SK-N-SH treated with all-trans-retinoic acid at 6 μM for 48 hours (cell line): ENCODE results near the gene SGCA.
A peak's percentile ranks its signal among the peaks of the same experiment; 100 is the strongest.

ENCODE experiments used
- ATAC-seq: fragments of 200-7000 bp; cut with Tn5 transposase; 3 replicates; pipeline ENCODE4 v1.9.1; 2020; ENCODE audit warnings: mild to moderate bottlenecking, moderate library complexity
- ARNTL ChIP-seq: fragments of 450-650 bp; formaldehyde crosslinking; IDR thresholded peaks from 2 replicates; pipeline ENCODE4 v1.5.0; 2020; ENCODE audit warnings: low read depth, mild to moderate bottlenecking, moderate library complexity, borderline replicate concordance
- BACH2 ChIP-seq: fragments of 250-450 bp; sonication (Bioruptor Pico); IDR thresholded peaks from 2 replicates; pipeline ENCODE4 v1.9.0; 2021; ENCODE audit warnings: mild to moderate bottlenecking, borderline replicate concordance
- CREB5 ChIP-seq: fragments of 250-450 bp; sonication (Bioruptor Pico); IDR thresholded peaks from 2 replicates; pipeline ENCODE4 v1.5.1; 2020; ENCODE audit warnings: low read depth, mild to moderate bottlenecking, moderate library complexity
- CSDC2 ChIP-seq: fragments of 250-450 bp; sonication (Bioruptor Pico); IDR thresholded peaks from 2 replicates; pipeline ENCODE4 v1.5.0; 2020; ENCODE audit warnings: mild to moderate bottlenecking, moderate library complexity
- CSRNP3 ChIP-seq: fragments of 250-450 bp; sonication (Bioruptor Pico); IDR thresholded peaks from 2 replicates; pipeline ENCODE4 v1.5.1; 2021; ENCODE audit warnings: mild to moderate bottlenecking, moderate library complexity
- ESRRG ChIP-seq: fragments of 250-450 bp; sonication (Bioruptor Pico); IDR thresholded peaks from 2 replicates; pipeline ENCODE4 v1.6.1; 2021; ENCODE audit warnings: mild to moderate bottlenecking
- ISL1 ChIP-seq: fragments of 250-450 bp; sonication (Bioruptor Pico); IDR thresholded peaks from 2 replicates; pipeline ENCODE4 v2.1.2; 2022; ENCODE audit warnings: mild to moderate bottlenecking, moderate library complexity
- OSR1 ChIP-seq: fragments of 250-450 bp; sonication (Bioruptor Pico); IDR thresholded peaks from 2 replicates; pipeline ENCODE4 v1.8.0; 2022; ENCODE audit warnings: moderate library complexity, mild to moderate bottlenecking, inconsistent platforms
- PATZ1 ChIP-seq: fragments of 250-450 bp; sonication (Bioruptor Pico); IDR thresholded peaks from 2 replicates; pipeline ENCODE4 v1.8.0; 2020; ENCODE audit warnings: mild to moderate bottlenecking, moderate library complexity, borderline replicate concordance
- PPARA ChIP-seq: fragments of 250-450 bp; sonication (Bioruptor Pico); IDR thresholded peaks from 2 replicates; pipeline ENCODE4 v1.5.0; 2020; ENCODE audit warnings: mild to moderate bottlenecking, borderline replicate concordance
- RARB ChIP-seq: fragments of 250-450 bp; sonication (Bioruptor Pico); IDR thresholded peaks from 2 replicates; pipeline ENCODE4 v1.8.0; 2021; ENCODE audit warnings: mild to moderate bottlenecking, moderate library complexity
- SNAI2 ChIP-seq: fragments of 250-450 bp; sonication (Bioruptor Pico); IDR thresholded peaks from 2 replicates; pipeline ENCODE4 v1.5.0; 2020; ENCODE audit warnings: mild to moderate bottlenecking, moderate library complexity
- TCF4 ChIP-seq: fragments of 250-450 bp; sonication (Bioruptor Pico); IDR thresholded peaks from 2 replicates; pipeline ENCODE4 v1.8.0; 2021; ENCODE audit warnings: mild to moderate bottlenecking, moderate library complexity, borderline replicate concordance
- TOX ChIP-seq: fragments of 250-450 bp; sonication (Bioruptor Pico); IDR thresholded peaks from 2 replicates; pipeline ENCODE4 v1.8.0; 2021; ENCODE audit warnings: mild to moderate bottlenecking, moderate library complexity, borderline replicate concordance
- ZC3H10 ChIP-seq: fragments of 250-450 bp; sonication (Bioruptor Pico); IDR thresholded peaks from 2 replicates; pipeline ENCODE4 v1.5.1; 2021; ENCODE audit warnings: mild to moderate bottlenecking, moderate library complexity
- ZFP3 ChIP-seq: fragments of 250-450 bp; sonication (Bioruptor Pico); IDR thresholded peaks from 2 replicates; pipeline ENCODE4 v1.5.0; 2020; ENCODE audit warnings: mild to moderate bottlenecking, moderate library complexity
- ZFP30 ChIP-seq: fragments of 450-650 bp; formaldehyde crosslinking; IDR thresholded peaks from 2 replicates; pipeline ENCODE4 v1.5.0; 2022; ENCODE audit warnings: mild to moderate bottlenecking, moderate library complexity
- ZNF565 ChIP-seq: fragments of 450-650 bp; formaldehyde crosslinking; conservative IDR thresholded peaks from 2 replicates; pipeline ENCODE4 v1.5.0; 2020; ENCODE audit warnings: low read depth, mild to moderate bottlenecking, moderate library complexity
- ZNF70 ChIP-seq: fragments of 450-650 bp; formaldehyde crosslinking; IDR thresholded peaks from 2 replicates; pipeline ENCODE4 v1.5.0; 2020; ENCODE audit warnings: mild to moderate bottlenecking, moderate library complexity
- ZNF8 ChIP-seq: fragments of 450-650 bp; formaldehyde crosslinking; IDR thresholded peaks from 2 replicates; pipeline ENCODE4 v1.5.0; 2020; ENCODE audit warnings: mild to moderate bottlenecking, moderate library complexity
- TF ChIP-seq, protein P1 (sequence below): fragments of 250-450 bp; sonication (Bioruptor Pico); IDR thresholded peaks from 2 replicates; pipeline ENCODE4 v1.5.0; 2020; ENCODE audit warnings: mild to moderate bottlenecking, moderate library complexity
- TF ChIP-seq, protein P2 (sequence below): fragments of 250-450 bp; sonication (Bioruptor Pico); IDR thresholded peaks from 2 replicates; pipeline ENCODE4 v1.8.0; 2021; ENCODE audit warnings: low read depth, mild to moderate bottlenecking, moderate library complexity, borderline replicate concordance

The SGCA gene

DNA sequence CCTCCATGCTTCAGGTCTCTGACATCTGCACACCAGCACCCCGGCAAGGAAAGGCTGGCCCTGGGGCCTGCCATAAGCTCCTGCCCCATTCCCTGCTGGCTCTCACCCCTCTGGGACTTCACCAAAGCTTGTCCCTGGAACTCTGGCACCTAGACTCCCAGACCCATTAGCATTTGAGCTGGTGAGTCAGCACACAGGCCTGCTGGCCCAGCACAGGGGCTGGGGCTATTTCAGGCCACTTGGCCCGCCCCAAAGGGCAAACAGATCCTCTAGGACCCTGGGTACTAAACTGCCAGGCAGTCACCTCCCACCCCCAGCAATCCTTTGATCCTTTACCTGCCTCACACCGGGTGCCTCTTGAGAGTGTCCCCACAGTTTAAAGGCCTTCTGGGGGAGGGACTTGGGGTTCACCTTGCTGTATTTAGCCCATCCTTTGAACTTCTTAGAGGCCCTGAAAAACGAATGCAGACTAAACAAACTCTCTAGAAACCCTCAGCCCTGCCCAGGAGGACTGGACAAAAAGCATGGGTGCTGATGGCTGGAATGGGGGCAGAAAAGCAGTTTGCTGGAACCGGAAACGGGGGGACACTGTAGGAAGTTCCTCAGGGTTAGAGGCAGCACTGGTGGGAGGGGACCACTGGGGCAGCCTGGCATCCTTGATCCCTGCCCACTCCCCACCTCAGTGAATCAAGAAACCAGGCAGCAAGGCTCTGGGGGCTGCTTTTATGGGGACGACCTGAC lies 32.6 kb upstream of the SGCA start:
- no peak for TF ChIP-seq CSRNP3 (CRISPR knock-in tag)
- TF ChIP-seq ZNF70 (CRISPR knock-in tag) = no peak
- no peak for TF ChIP-seq TOX (CRISPR knock-in tag)
- TF ChIP-seq OSR1 = no peak
- no peak for TF ChIP-seq ZFP30 (CRISPR knock-in tag)
- TF ChIP-seq BACH2 = no peak
- no peak for TF ChIP-seq SNAI2
- TF ChIP-seq CSDC2 (CRISPR knock-in tag) = no peak
- no peak for TF ChIP-seq ISL1 (CRISPR knock-in tag)
- TF ChIP-seq ZFP3 = no peak
- no peak for TF ChIP-seq PATZ1 (CRISPR knock-in tag)
- no peak for TF ChIP-seq ZC3H10 (CRISPR knock-in tag)
- TF ChIP-seq, protein P1, sequence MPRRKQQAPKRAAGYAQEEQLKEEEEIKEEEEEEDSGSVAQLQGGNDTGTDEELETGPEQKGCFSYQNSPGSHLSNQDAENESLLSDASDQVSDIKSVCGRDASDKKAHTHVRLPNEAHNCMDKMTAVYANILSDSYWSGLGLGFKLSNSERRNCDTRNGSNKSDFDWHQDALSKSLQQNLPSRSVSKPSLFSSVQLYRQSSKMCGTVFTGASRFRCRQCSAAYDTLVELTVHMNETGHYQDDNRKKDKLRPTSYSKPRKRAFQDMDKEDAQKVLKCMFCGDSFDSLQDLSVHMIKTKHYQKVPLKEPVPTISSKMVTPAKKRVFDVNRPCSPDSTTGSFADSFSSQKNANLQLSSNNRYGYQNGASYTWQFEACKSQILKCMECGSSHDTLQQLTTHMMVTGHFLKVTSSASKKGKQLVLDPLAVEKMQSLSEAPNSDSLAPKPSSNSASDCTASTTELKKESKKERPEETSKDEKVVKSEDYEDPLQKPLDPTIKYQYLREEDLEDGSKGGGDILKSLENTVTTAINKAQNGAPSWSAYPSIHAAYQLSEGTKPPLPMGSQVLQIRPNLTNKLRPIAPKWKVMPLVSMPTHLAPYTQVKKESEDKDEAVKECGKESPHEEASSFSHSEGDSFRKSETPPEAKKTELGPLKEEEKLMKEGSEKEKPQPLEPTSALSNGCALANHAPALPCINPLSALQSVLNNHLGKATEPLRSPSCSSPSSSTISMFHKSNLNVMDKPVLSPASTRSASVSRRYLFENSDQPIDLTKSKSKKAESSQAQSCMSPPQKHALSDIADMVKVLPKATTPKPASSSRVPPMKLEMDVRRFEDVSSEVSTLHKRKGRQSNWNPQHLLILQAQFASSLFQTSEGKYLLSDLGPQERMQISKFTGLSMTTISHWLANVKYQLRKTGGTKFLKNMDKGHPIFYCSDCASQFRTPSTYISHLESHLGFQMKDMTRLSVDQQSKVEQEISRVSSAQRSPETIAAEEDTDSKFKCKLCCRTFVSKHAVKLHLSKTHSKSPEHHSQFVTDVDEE = no peak
- no peak for TF ChIP-seq ESRRG (CRISPR knock-in tag)
- TF ChIP-seq, protein P2, sequence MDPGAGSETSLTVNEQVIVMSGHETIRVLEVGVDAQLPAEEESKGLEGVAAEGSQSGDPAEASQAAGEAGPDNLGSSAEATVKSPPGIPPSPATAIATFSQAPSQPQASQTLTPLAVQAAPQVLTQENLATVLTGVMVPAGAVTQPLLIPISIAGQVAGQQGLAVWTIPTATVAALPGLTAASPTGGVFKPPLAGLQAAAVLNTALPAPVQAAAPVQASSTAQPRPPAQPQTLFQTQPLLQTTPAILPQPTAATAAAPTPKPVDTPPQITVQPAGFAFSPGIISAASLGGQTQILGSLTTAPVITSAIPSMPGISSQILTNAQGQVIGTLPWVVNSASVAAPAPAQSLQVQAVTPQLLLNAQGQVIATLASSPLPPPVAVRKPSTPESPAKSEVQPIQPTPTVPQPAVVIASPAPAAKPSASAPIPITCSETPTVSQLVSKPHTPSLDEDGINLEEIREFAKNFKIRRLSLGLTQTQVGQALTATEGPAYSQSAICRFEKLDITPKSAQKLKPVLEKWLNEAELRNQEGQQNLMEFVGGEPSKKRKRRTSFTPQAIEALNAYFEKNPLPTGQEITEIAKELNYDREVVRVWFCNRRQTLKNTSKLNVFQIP (CRISPR knock-in tag) = no peak
- no peak for TF ChIP-seq RARB (CRISPR knock-in tag)
- TF ChIP-seq ZNF565 = no peak
- TF ChIP-seq ARNTL = no peak
- TF ChIP-seq, all 23 proteins: peak for 0
- peak; percentile 69 for ATAC-seq

DNA sequence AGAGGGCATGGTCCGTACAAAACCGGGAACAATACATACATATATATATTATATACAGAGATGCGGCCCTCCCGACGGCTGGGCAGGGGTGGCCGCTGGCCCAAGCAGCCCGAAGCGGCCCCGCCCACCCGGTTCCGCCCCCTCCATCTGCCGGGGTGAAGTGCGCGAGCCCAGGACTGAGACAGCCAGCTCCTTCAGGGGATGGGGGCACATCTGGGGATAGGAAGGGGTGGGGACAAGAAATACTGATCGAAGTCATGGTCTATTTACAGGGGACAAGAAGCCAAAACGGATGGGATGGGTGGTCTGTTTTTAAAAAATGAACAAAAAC lies 32.1 kb upstream of the SGCA start:
- no peak for ATAC-seq
- no peak for TF ChIP-seq ZC3H10 (CRISPR knock-in tag)
- TF ChIP-seq RARB (CRISPR knock-in tag) = no peak
- no peak for TF ChIP-seq ZNF8 (CRISPR knock-in tag)
- no peak for TF ChIP-seq PPARA
- TF ChIP-seq OSR1 = no peak
- no peak for TF ChIP-seq ZFP30 (CRISPR knock-in tag)
- TF ChIP-seq TOX (CRISPR knock-in tag) = no peak
- no peak for TF ChIP-seq ZNF70 (CRISPR knock-in tag)
- TF ChIP-seq CSRNP3 (CRISPR knock-in tag) = no peak
- TF ChIP-seq, protein P1 = no peak
- TF ChIP-seq ESRRG (CRISPR knock-in tag) = no peak
- no peak for TF ChIP-seq TCF4 (CRISPR knock-in tag)
- TF ChIP-seq, protein P2 (CRISPR knock-in tag) = no peak
- TF ChIP-seq BACH2 = no peak
- TF ChIP-seq CREB5 (CRISPR knock-in tag) = no peak
